NT2/D1 (cell line): ENCODE results near the gene BRD1.

ENCODE experiments used
- SUZ12 ChIP-seq: IDR thresholded peaks from 2 replicates; pipeline ENCODE4 v1.6.1; 2011; ENCODE audit not compliant: insufficient read length, insufficient read depth; ENCODE audit errors: extremely low read depth
- YY1 ChIP-seq: IDR thresholded peaks from 2 replicates; pipeline ENCODE4 v1.6.1; 2011; ENCODE audit not compliant: insufficient read length, insufficient read depth
- ZNF274 ChIP-seq: IDR thresholded peaks from 2 replicates; pipeline ENCODE4 v1.6.1; 2011; ENCODE audit warnings: mild to moderate bottlenecking, low read depth, low read length

- no peak for TF ChIP-seq ZNF274
- TF ChIP-seq SUZ12 = no peak
- TF ChIP-seq YY1 = no peak
Measured at GRCh38 chr22:49735411-49735900, 92.2 kb downstream of the BRD1 start.
